H1 (cell line): ENCODE data around the gene ZBP1. TPM values are rescaled to one million over a fixed set of nuclear protein-coding genes. Genes with fewer than 3 reads are reported as not detected.

Experiments
- CTCF ChIA-PET: fragments of 300-600 bp; sonication (Branson Sonifier 250); formaldehyde crosslinking; loops from one replicate; lab custom pipeline; 2021; ENCODE audit not compliant: partially characterized antibody; lab: Charles Lee
- POLR2A ChIA-PET: fragments of 300-600 bp; sonication (Branson Sonifier 250); formaldehyde crosslinking; loops from one replicate; lab custom pipeline; 2021; ENCODE audit warnings: inconsistent platforms; ENCODE audit not compliant: partially characterized antibody; lab: Charles Lee
- DNase-seq, 2 experiments: peaks; one replicate each; pipeline versions ENCODE4 v3.0.0 to v3.0.0-alpha.2; 2010 to 2022; ENCODE audit warnings: low spot score in 2 of 2, low read depth in 1 of 2, mixed read lengths in 1 of 2
- FAIRE-seq: peaks from 2 replicates; lab custom pipeline; 2011; peaks lifted over from hg19 to GRCh38; lab: Jason Lieb, UNC
- H2AFZ ChIP-seq: 2 replicates; pipeline ENCODE4 v1.8.1; 2012; ENCODE audit warnings: low read length, inconsistent platforms
- H2AK5ac ChIP-seq: 2 replicates; pipeline ENCODE4 v1.6.1; 2013; ENCODE audit warnings: low read depth, low read length
- H2BK120ac ChIP-seq: replicated peaks from 2 replicates; pipeline ENCODE3; 2013; ENCODE audit warnings: low read depth, low read length, inconsistent platforms
- H2BK12ac ChIP-seq: 2 replicates; pipeline ENCODE4 v1.6.1; 2013; ENCODE audit warnings: low read depth, low read length
- H2BK15ac ChIP-seq: 2 replicates; pipeline ENCODE4 v1.6.1; 2013; ENCODE audit warnings: low read length
- H2BK20ac ChIP-seq: 2 replicates; pipeline ENCODE4 v1.6.1; 2013; ENCODE audit warnings: low read length
- H2BK5ac ChIP-seq: 2 replicates; pipeline ENCODE4 v1.6.1; 2013; ENCODE audit warnings: low read depth, low read length
- H3K14ac ChIP-seq: 2 replicates; pipeline ENCODE4 v1.6.1; 2013; ENCODE audit warnings: inconsistent platforms; ENCODE audit not compliant: insufficient read length
- H3K18ac ChIP-seq: 2 replicates; pipeline ENCODE4 v1.6.1; 2013; ENCODE audit warnings: low read length; ENCODE audit errors: extremely low read depth
- H3K23ac ChIP-seq: 2 replicates; pipeline ENCODE4 v1.6.1; 2013; ENCODE audit warnings: inconsistent platforms; ENCODE audit not compliant: insufficient read length
- H3K23me2 ChIP-seq: 2 replicates; pipeline ENCODE4 v1.6.1; 2013; ENCODE audit warnings: low read depth, low read length
- H3K27ac ChIP-seq: 2 replicates; pipeline ENCODE4 v1.6.1; 2011; ENCODE audit warnings: low read depth, low read length, inconsistent platforms
- H3K27me3 ChIP-seq, 4 experiments: replicated peaks in 1 of 4; 1 replicate in 1 of 4; 2 replicates in 3 of 4; pipeline versions ENCODE4 v1.6.1 to v1.8.1; 2011 to 2013; ENCODE audit warnings: low read length in 3 of 4, mild to moderate bottlenecking in 3 of 4, inconsistent platforms in 2 of 4, mixed read lengths in 2 of 4, moderate library complexity in 1 of 4; ENCODE audit not compliant: control insufficient read depth in 3 of 4, insufficient read depth in 3 of 4; ENCODE audit errors: extremely low read depth in 1 of 4
- H3K36me3 ChIP-seq, 4 experiments: 2 replicates each; pipeline versions ENCODE4 v1.6.1 to v1.8.1; 2011 to 2013; ENCODE audit warnings: mild to moderate bottlenecking in 4 of 4, low read length in 3 of 4, moderate library complexity in 2 of 4, control low read depth in 1 of 4, inconsistent platforms in 1 of 4; ENCODE audit not compliant: insufficient read depth in 4 of 4, control insufficient read depth in 2 of 4
- H3K4ac ChIP-seq: replicated peaks from 2 replicates; pipeline ENCODE3; 2013; ENCODE audit warnings: low read length, low read depth, mixed read lengths, inconsistent platforms; ENCODE audit not compliant: insufficient read length
- H3K4me1 ChIP-seq, 4 experiments: replicated peaks in 1 of 4; 1 replicate in 1 of 4; 2 replicates in 3 of 4; pipeline versions ENCODE4 v1.6.1 to v1.8.1; 2011 to 2013; ENCODE audit warnings: low read length in 3 of 4, inconsistent platforms in 2 of 4, mixed read lengths in 1 of 4; ENCODE audit not compliant: insufficient read depth in 4 of 4, control insufficient read depth in 3 of 4
- H3K4me2 ChIP-seq, 2 experiments: 2 replicates each; pipeline versions ENCODE4 v1.6.1 to v1.8.1; 2011 to 2013; ENCODE audit warnings: low read depth in 2 of 2, low read length in 2 of 2, control low read depth in 1 of 2, inconsistent platforms in 1 of 2, mild to moderate bottlenecking in 1 of 2; ENCODE audit not compliant: insufficient read depth in 1 of 2
- H3K4me3 ChIP-seq, 4 experiments: fragments of 200-600, 300-600 bp in 1 of 4; sonication (generic), shearing (Covaris generic), sonication (Bioruptor Twin) in 1 of 4; 2 replicates each; pipeline versions ENCODE4 v1.5.1 to v1.8.1; 2011 to 2016; ENCODE audit warnings: low read length in 4 of 4, low read depth in 3 of 4, control low read depth in 2 of 4, inconsistent platforms in 2 of 4, mild to moderate bottlenecking in 2 of 4, mixed read lengths in 1 of 4, moderate library complexity in 1 of 4; ENCODE audit not compliant: insufficient read depth in 2 of 4; ENCODE audit errors: extremely low read depth in 1 of 4
- H3K56ac ChIP-seq: replicated peaks from 2 replicates; pipeline ENCODE3; 2013; ENCODE audit warnings: low read depth, mild to moderate bottlenecking, mixed read lengths, low read length, inconsistent platforms; ENCODE audit not compliant: insufficient read length
- H3K79me1 ChIP-seq: 2 replicates; pipeline ENCODE4 v1.6.1; 2013; ENCODE audit warnings: low read depth, low read length, control low read depth
- H3K79me2 ChIP-seq, 2 experiments: 2 replicates each; pipeline versions ENCODE4 v1.6.1 to v1.8.1; 2012 to 2013; ENCODE audit warnings: low read length in 2 of 2, mild to moderate bottlenecking in 2 of 2, inconsistent platforms in 1 of 2; ENCODE audit not compliant: insufficient read depth in 2 of 2, control insufficient read depth in 1 of 2
- H3K9ac ChIP-seq, 4 experiments: replicated peaks in 1 of 4; 1 replicate in 1 of 4; 2 replicates in 3 of 4; pipeline versions ENCODE4 v1.6.1 to v1.8.1; 2011 to 2013; ENCODE audit warnings: low read depth in 3 of 4, low read length in 3 of 4, control low read depth in 2 of 4, mild to moderate bottlenecking in 2 of 4, moderate library complexity in 2 of 4, inconsistent platforms in 1 of 4; ENCODE audit errors: extremely low read depth in 1 of 4
- H3K9me3 ChIP-seq, 2 experiments: 2 replicates each; pipeline versions ENCODE4 v1.6.1 to v1.8.1; 2012 to 2013; ENCODE audit warnings: mild to moderate bottlenecking in 2 of 2, moderate library complexity in 2 of 2, control low read depth in 1 of 2, inconsistent platforms in 1 of 2, low read depth in 1 of 2, low read length in 1 of 2, mixed read lengths in 1 of 2; ENCODE audit not compliant: insufficient read depth in 2 of 2
- H4K20me1 ChIP-seq, 2 experiments: replicated peaks in 1 of 2; 2 replicates each; pipeline versions ENCODE3 to v1.8.1; 2011 to 2013; ENCODE audit warnings: inconsistent platforms in 2 of 2, low read length in 2 of 2, mild to moderate bottlenecking in 1 of 2; ENCODE audit not compliant: insufficient read depth in 2 of 2, control insufficient read depth in 1 of 2
- H4K5ac ChIP-seq: 2 replicates; pipeline ENCODE4 v1.6.1; 2013; ENCODE audit warnings: low read length, low read depth, mixed read lengths, inconsistent platforms; ENCODE audit not compliant: insufficient read length
- H4K8ac ChIP-seq: 2 replicates; pipeline ENCODE4 v1.8.0; 2013; ENCODE audit warnings: mild to moderate bottlenecking, moderate library complexity, low read length, inconsistent platforms; ENCODE audit not compliant: insufficient read depth; ENCODE audit errors: extremely low read depth
- H4K91ac ChIP-seq: replicated peaks from 2 replicates; pipeline ENCODE3; 2013; ENCODE audit warnings: low read length, mixed read lengths, inconsistent platforms; ENCODE audit not compliant: insufficient read length
- CTBP2 ChIP-seq: IDR thresholded peaks from 2 replicates; pipeline ENCODE4 v1.7.0; 2011; ENCODE audit warnings: borderline replicate concordance, mild to moderate bottlenecking, moderate library complexity, mixed read lengths, low read length; ENCODE audit not compliant: insufficient read depth, insufficient read length
- CTCF ChIP-seq, 3 experiments: IDR thresholded peaks; 1 replicate in 2 of 3; 2 replicates in 1 of 3; pipeline versions ENCODE4 v1.5.1 to v1.6.1; 2011; ENCODE audit warnings: low read length in 3 of 3, mild to moderate bottlenecking in 3 of 3, inconsistent platforms in 2 of 3, low read depth in 1 of 3, moderate library complexity in 1 of 3; ENCODE audit not compliant: insufficient read depth in 1 of 3; ENCODE audit errors: control extremely low read depth in 1 of 3
- EGR1 ChIP-seq: IDR thresholded peaks from 2 replicates; pipeline ENCODE4 v1.6.1; 2011; ENCODE audit warnings: low read depth, low read length, borderline replicate concordance
- GABPA ChIP-seq: IDR thresholded peaks from 2 replicates; pipeline ENCODE4 v1.6.1; 2011; ENCODE audit warnings: mild to moderate bottlenecking, low read length, moderate library complexity, borderline replicate concordance; ENCODE audit not compliant: insufficient read depth
- KDM4A ChIP-seq: IDR thresholded peaks from one replicate; pipeline ENCODE4 v1.7.1; 2012; ENCODE audit warnings: low read depth, mild to moderate bottlenecking, moderate library complexity, low read length, inconsistent platforms; ENCODE audit not compliant: severe bottlenecking
- MAX ChIP-seq: IDR thresholded peaks from 2 replicates; pipeline ENCODE4 v1.6.1; 2012; ENCODE audit warnings: inconsistent platforms
- POLR2AphosphoS5 ChIP-seq: IDR thresholded peaks from 2 replicates; pipeline ENCODE4 v1.6.1; 2011; ENCODE audit warnings: low read depth, low read length
- RBBP5 ChIP-seq: IDR thresholded peaks from 2 replicates; pipeline ENCODE4 v1.7.1; 2012; ENCODE audit warnings: low read depth, mild to moderate bottlenecking, inconsistent platforms, low read length, moderate library complexity, borderline replicate concordance
- TBP ChIP-seq: IDR thresholded peaks from 2 replicates; pipeline ENCODE4 v1.6.1; 2011; ENCODE audit warnings: low read depth, low read length, improper control_type of control experiment
- TEAD4 ChIP-seq: IDR thresholded peaks from 2 replicates; pipeline ENCODE4 v1.6.1; 2012; ENCODE audit warnings: low read depth, low read length, inconsistent platforms, mixed read lengths
- YY1 ChIP-seq: IDR thresholded peaks from 2 replicates; pipeline ENCODE4 v1.6.1; 2011; ENCODE audit warnings: low read depth, mild to moderate bottlenecking, low read length
- whole genome bisulfite sequencing, 2 experiments: shearing (Covaris generic) in 1 of 2; methylation state at CpG; one replicate each; pipeline versions ENCODE4 v1.1.6 to v1.1.7; 2013 to 2015; ENCODE audit warnings: low lambda C conversion rate in 2 of 2, mixed read lengths in 2 of 2, inconsistent platforms in 1 of 2, low coverage in 1 of 2, missing lambda C conversion rate in 1 of 2; ENCODE audit not compliant: insufficient replicate concordance in 2 of 2, insufficient coverage in 1 of 2, insufficient read length in 1 of 2; ENCODE audit errors: extremely low coverage in 1 of 2, missing lambda C conversion rate in 1 of 2; 5-methylcytosine and 5-hydroxymethylcytosine counted together
- polyA plus RNA-seq, 7 experiments: library from polyadenylated mRNA; depleted of rRNA in 3 of 7; stranded (reverse) in 5 of 7; unstranded in 2 of 7; fragments of >200 nt in 5 of 7; fragments of 200-250 nt in 2 of 7; gene quantifications; 1 replicate in 5 of 7; 2 replicates in 1 of 7; 4 replicates in 1 of 7; pipeline versions ENCODE4 v1.2.1 to v1.2.3, GENCODE V29; 2011 to 2013; ENCODE audit warnings: missing spikeins in 2 of 7, mixed read lengths in 2 of 7
- total RNA-seq: library from RNA; stranded (reverse); fragmentation: NEBNext Ultra II Directional; extraction: Animal tissue kit (Norgen Biotek cat#: 25700); gene quantifications from 2 replicates; pipeline ENCODE4 v1.2.1, GENCODE V29; 2021

ZBP1 gene
- total and polyA plus RNA-seq, 2 of the 8 experiments (the other 6 are each of a cell fraction or from before 2014, with no cell fraction given) = not detected

- no peak overlapping the region for H3K18ac ChIP-seq
- no peaks in the 10 kb centered on the region for H3K9me3 ChIP-seq
- H3K27ac ChIP-seq = no peak overlapping the region
- H2BK120ac ChIP-seq = no peak overlapping the region
- no peak overlapping the region for H3K56ac ChIP-seq
- FAIRE-seq = no peak
- H2BK5ac ChIP-seq = no peak overlapping the region
- H3K23me2 ChIP-seq = peaks cover 1% of the 10 kb centered on the region; the same call in 1 of the 2 replicates
- H3K23ac ChIP-seq = no peak overlapping the region
- no peak overlapping the region for H3K4me3 ChIP-seq
- H4K20me1 ChIP-seq = no peaks in the 10 kb centered on the region
- ChIA-PET POLR2A (interaction anchor here (0.9 kb wide), 1 partner anchor 30 kb away, joined by 3 read pairs; no protein-coding TSS in a partner anchor), CTCF (interaction anchor here (0.6 to 7.9 kb wide), 13 partner anchors 9 to 658 kb away, joined by 3 to 67 read pairs (median 5); partner anchors contain the start of gene PCK1)
- no peak overlapping the region for H2BK12ac ChIP-seq
- no peak overlapping the region for H4K91ac ChIP-seq
- no peak overlapping the region for H4K8ac ChIP-seq
- no peak overlapping the region for H3K4ac ChIP-seq
- H3K36me3 ChIP-seq = no peaks in the 10 kb centered on the region
- 87% methylated on average over 2 of the region's 2 CpGs; no CpG with 5 or more reads in 1 of the 2 experiments for whole genome bisulfite sequencing, 2 experiments
- no peaks in the 10 kb centered on the region for H3K79me2 ChIP-seq
- no peak overlapping the region; a peak in 1 of 4 replicates for H3K4me2 ChIP-seq
- no peak overlapping the region for H3K9ac ChIP-seq
- H2BK15ac ChIP-seq = no peak overlapping the region
- no peaks in the 10 kb centered on the region for H3K79me1 ChIP-seq
- no peak overlapping the region for H4K5ac ChIP-seq
- H3K14ac ChIP-seq = no peak overlapping the region
- H3K27me3 ChIP-seq = peaks cover 0 to 4% (median 0%) of the 10 kb centered on the region in 4 experiments; a peak in 4 of 7 replicates
- H2AFZ ChIP-seq = no peak overlapping the region
- no peak overlapping the region for H2AK5ac ChIP-seq
- peaks cover 0 to 10% (median 3%) of the 10 kb centered on the region in 4 experiments; a peak in 4 of 7 replicates for H3K4me1 ChIP-seq
- no peak overlapping the region for H2BK20ac ChIP-seq
- DNase-seq = no peak
- TF ChIP-seq CTCF (IDR thresholded peaks at IDR 0.05; ENCODE audit: control extremely low read depth in 1 of 3, insufficient read depth in 1 of 3, low read depth in 1 of 3, low read length in 3 of 3) (no peak), YY1 (no peak), POLR2AphosphoS5 (no peak), RBBP5 (no peak), EGR1 (no peak), TBP (no peak), MAX (no peak), TEAD4 (no peak), GABPA (no peak), CTBP2 (no peak), KDM4A (no peak)
Observed at GRCh38 chr20:57576002-57576401, 44.2 kb downstream of the ZBP1 start.
